ENCODE results near the gene POLD2.
"Not testable (repeated sequence)": the region's sequence is repeated elsewhere in the genome, so short reads cannot be mapped to it uniquely, and the experiment has no call there.

POLD2 gene

GRCh38 chr7:44123190-44124003 is at the start of gene POLD2:
Gene POLD2 (minus strand): TSS chr7:44123548. CDS start chr7:44122053, 1,495 bp downstream.
- DNase-seq: peak; percentile 96

- no peak for DNase-seq
These were observed 49.6 kb upstream of the POLD2 start for GRCh38 chr7:44172803-44173424.

GRCh38 chr7:44172352-44172751 is 49.0 kb upstream of the POLD2 start:
- DNase-seq: no peak

DNA sequence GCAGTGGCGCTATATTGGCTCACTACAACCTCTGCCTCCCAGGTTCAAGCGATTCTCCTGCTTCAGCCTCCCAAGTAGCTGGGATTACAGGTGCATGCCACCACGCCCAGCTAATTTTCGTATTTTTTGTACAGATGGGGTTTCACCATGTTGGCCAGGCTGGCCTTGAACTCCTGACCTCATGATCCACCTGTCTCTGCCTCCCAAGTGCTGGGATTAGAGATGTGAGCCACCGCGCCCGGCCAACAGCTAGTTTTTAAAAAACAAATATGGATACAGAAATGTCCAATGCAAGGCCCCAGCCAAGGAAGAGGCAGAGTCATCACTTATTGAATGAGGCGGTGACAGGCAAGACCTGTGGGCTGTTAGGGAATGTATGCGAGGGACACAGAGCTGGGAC is 48.6 kb upstream of the POLD2 start:
- DNase-seq: not testable (repeated sequence)

GRCh38 chr7:44167920-44168319 is 44.6 kb upstream of the POLD2 start:
- DNase-seq: no peak

- DNase-seq: no peak
These were observed 40.2 kb upstream of the POLD2 start for GRCh38 chr7:44163591-44163990.

GRCh38 chr7:44162785-44163395 is 39.5 kb upstream of the POLD2 start:
- no peak for DNase-seq

DNA sequence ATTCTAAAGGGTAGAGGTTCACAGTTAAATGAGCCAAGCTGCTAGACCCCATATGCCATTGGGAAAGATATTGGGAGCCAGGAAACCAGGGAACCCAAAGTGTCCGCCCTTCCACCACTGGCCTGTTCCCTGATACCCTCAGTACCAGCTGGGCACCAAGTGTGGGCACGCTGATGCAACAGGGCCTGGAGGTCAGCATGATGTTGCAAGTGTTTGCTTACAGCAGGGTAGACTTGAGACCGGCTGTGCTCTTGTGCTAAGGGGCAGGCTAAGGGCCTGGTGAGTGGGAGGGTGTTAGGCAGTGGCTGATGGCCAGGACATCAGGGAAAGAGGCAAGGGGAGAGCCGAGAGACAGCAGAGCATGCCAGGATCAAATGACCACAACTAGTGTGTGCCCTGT is 38.8 kb upstream of the POLD2 start:
- DNase-seq: no peak

GRCh38 chr7:44161371-44161770 is 38.0 kb upstream of the POLD2 start:
- DNase-seq: no peak

DNA sequence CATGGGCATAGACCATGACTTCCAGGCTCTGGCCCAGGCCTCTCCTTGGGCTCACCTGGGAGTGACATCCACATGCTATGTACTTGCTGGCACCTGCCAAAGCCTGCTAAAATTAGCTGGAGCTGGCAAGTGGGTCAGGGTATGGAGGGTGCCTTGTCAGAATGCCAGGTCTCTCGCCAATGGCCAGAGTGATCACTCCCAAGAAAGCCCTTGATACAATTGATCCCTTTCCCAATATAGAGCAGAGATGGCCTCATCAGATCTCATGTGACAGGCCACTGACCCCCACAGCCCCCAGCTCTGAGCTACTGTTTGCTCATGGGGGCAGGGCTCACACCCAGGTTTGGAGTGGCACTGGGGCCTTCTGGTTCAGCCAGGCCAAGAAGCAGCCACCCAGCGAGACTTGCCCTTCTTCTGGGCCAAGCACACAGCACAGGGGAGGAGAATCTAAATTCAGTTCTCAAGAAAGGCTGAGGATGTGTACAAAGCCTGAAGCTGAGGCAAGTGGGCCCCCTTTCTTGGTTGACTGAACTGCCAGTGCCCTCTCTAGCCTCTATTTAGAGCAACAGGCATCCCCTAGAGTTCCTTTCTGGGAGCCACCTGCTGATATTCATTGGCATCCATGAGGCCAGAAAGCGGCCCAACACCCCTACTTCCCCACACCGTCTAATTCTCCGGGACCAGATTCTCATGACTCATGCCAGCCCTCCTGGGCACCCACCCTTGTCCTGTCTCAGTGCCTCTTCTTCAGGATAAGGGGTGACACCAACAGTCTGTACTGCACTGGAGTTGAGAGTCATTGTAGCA is 36.7 kb upstream of the POLD2 start:
- no peak for DNase-seq

GRCh38 chr7:44158873-44159631 is 35.7 kb upstream of the POLD2 start:
- no peak for DNase-seq

GRCh38 chr7:44158096-44158872 is 34.9 kb upstream of the POLD2 start:
- no peak for DNase-seq

DNA sequence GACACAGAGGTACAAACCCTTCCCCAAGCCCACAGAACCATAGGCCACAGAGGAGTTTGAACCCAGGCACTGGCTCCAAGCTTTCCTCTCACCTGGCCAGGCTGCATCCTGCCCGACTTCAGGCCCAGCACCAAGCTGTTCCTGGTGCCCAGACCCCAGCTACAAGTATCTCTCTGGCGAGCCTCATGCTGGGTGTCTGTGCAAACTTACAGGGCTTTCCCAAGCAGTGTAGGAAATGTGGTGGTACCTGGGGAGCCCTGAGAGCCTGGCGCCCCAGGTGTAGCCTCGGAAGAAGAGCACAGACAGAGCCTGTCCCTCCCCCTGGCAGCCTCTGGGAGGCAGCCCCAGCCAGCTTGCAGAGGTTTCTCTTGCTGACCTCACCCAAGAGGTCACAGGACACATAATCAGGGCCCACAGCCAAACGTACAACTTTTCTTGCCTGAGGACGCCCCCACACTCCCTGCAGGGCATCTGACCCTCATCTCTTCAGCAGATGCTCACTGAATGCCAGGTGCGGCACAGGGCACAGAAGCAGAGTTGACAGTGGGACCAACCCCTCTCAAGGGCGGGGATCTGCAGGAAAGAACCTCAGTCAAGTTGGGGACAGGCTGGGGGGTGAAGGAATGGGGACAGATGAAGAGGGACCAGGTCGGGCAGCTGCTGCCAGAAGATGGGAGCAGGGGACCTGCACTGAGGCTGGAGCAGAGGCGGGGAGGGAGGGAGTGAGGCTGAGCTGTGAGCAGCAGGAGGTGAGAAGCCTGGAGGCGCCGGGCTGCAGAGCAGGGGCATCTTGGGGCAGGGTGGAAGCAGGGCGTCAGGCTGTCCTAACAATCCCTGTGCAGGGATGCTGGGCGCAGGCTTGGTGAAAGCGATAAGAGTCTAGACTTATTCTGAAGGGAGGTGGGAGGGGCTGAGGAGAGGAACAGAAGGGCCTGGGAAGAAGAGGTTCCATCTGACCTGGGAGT is 34.0 kb upstream of the POLD2 start:
- DNase-seq: no peak

GRCh38 chr7:44156453-44157010 is 33.2 kb upstream of the POLD2 start:
- no peak for DNase-seq

DNA sequence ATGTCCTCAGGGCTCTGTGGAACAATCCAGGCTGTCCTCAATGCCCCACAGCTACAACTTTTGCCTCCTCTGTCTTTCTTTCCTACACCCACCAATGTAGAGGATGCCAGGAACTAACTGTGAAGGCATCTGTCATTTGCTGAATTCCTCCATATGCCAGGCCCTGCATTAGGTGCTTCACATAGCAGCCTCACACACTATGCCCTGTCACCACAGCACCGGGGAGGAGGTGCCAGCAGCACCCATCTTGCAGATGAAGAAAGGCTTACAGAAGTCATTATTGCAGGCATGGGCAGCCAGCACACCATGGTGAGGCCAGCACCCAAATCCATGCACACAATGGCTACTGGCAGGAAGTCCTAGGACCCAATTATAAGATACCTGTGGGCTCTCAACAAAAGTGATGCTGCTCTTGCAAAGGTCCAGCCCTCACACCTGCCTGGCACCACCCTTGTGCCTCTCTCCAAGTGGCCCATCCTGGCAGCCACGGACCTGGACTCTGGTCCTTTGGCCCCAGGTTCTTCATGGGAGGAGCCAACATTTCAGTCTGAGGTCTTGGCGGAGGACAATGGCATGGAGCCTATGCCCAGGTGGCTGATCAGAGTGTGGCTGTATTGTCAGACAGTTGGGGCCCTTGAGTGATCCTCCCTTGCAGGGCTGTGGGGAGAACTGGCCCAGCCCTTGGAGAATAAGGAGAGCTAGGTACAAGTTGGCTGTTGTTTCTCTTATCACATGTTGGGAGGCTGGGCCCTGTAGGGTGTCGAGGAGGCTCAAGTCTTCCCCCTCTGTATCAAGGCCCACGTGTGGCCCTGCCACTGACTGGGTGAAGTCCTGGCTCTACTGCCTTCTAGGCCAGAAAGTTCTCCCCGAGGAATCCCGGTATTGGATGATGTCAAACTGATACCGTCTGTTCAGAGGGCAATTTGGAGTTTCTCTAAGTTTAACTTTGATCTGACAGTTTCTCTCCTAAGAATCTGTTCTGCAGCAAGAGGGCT is 32.1 kb upstream of the POLD2 start:
- no peak for DNase-seq

DNA sequence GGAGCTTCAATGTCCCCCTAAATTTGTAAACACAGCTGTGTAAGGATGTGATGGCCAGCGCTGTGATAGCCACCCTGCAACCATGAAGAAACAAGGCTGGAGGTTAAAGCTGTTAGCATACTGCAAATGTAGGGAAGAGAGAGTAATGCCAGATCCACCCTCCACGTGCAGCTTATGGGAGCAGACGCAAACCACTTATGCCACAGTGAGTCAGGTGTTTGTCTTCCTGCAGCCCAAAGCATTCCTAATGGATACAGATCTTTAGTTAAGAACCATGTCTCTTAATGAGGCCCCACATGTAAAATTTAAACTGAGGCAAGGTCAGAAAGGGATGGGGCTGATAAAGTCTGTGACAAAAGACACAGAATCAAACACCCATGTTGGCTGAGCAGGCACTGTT is 31.4 kb upstream of the POLD2 start:
- DNase-seq: no peak

GRCh38 chr7:44153948-44154335 is 30.6 kb upstream of the POLD2 start:
- no peak for DNase-seq

All from activated effector memory CD4-positive, alpha-beta T cell treated with Interleukin-2 at 50 U/mL for 16 hours (primary cell).